ENCODE measurements around the gene CNTN4.

Gene CNTN4

GRCh38 chr3:2597615-2598014, 498.9 kb downstream of the CNTN4 start:
- TF ChIP-seq SUZ12 (IDR thresholded peaks at IDR 0.05; ENCODE audit: extremely low read depth, insufficient read depth, insufficient read length) (no peak), YY1 (IDR thresholded peaks at IDR 0.05; ENCODE audit: insufficient read depth, insufficient read length) (no peak), ZNF274 (IDR thresholded peaks at IDR 0.05; ENCODE audit: low read depth, low read length) (no peak)
- no peak for DNase-seq (ENCODE audit: low read depth, low spot score)

GRCh38 chr3:2599471-2599870, 500.8 kb downstream of the CNTN4 start:
- Histone ChIP-seq H3K27me3 (ENCODE audit: insufficient read depth, insufficient read length) (no peaks in the 10 kb centered on the region), H3K4me3 (ENCODE audit: insufficient read length, low read depth) (no peak overlapping the region), H3K9me3 (ENCODE audit: insufficient read depth, low read length) (no peaks in the 10 kb centered on the region), H3K9ac (ENCODE audit: insufficient read length, low read depth) (no peak overlapping the region), H3K4me1 (ENCODE audit: insufficient read depth, insufficient read length) (no peaks in the 10 kb centered on the region), H3K36me3 (ENCODE audit: insufficient read depth, insufficient read length, low read length) (no peaks in the 10 kb centered on the region)
- no peak for DNase-seq (ENCODE audit: low read depth, low spot score)
- TF ChIP-seq ZNF274 (IDR thresholded peaks at IDR 0.05; ENCODE audit: low read depth, low read length) = no peak
- TF ChIP-seq YY1 (IDR thresholded peaks at IDR 0.05; ENCODE audit: insufficient read depth, insufficient read length) = no peak
- TF ChIP-seq SUZ12 (IDR thresholded peaks at IDR 0.05; ENCODE audit: extremely low read depth, insufficient read depth, insufficient read length) = no peak

More at GRCh38 chr3:2597615-2598014, 498.9 kb downstream of the CNTN4 start:
- Histone ChIP-seq H3K4me1 (ENCODE audit: insufficient read depth, insufficient read length) (no peaks in the 10 kb centered on the region), H3K9ac (ENCODE audit: insufficient read length, low read depth) (no peak overlapping the region), H3K9me3 (ENCODE audit: insufficient read depth, low read length) (no peaks in the 10 kb centered on the region), H3K36me3 (ENCODE audit: insufficient read depth, insufficient read length, low read length) (no peaks in the 10 kb centered on the region), H3K27me3 (ENCODE audit: insufficient read depth, insufficient read length) (no peaks in the 10 kb centered on the region), H3K4me3 (ENCODE audit: insufficient read length, low read depth) (no peak overlapping the region)

- no peaks in the 10 kb centered on the region for H3K27me3 ChIP-seq (ENCODE audit: insufficient read depth, insufficient read length)
- no peak overlapping the region for H3K9ac ChIP-seq (ENCODE audit: insufficient read length, low read depth)
- no peaks in the 10 kb centered on the region for H3K36me3 ChIP-seq (ENCODE audit: insufficient read depth, insufficient read length, low read length)
- no peak for TF ChIP-seq YY1 (IDR thresholded peaks at IDR 0.05; ENCODE audit: insufficient read depth, insufficient read length)
- no peak for TF ChIP-seq ZNF274 (IDR thresholded peaks at IDR 0.05; ENCODE audit: low read depth, low read length)
- TF ChIP-seq SUZ12 (IDR thresholded peaks at IDR 0.05; ENCODE audit: extremely low read depth, insufficient read depth, insufficient read length) = no peak
- H3K4me3 ChIP-seq (ENCODE audit: insufficient read length, low read depth) = no peak overlapping the region
- no peaks in the 10 kb centered on the region for H3K4me1 ChIP-seq (ENCODE audit: insufficient read depth, insufficient read length)
- DNase-seq (ENCODE audit: low read depth, low spot score) = no peak
- H3K9me3 ChIP-seq (ENCODE audit: insufficient read depth, low read length) = no peaks in the 10 kb centered on the region
Observed at GRCh38 chr3:2603692-2604289, 505.1 kb downstream of the CNTN4 start.

- Histone ChIP-seq H3K4me1 (ENCODE audit: insufficient read depth, insufficient read length) (no peaks in the 10 kb centered on the region), H3K4me3 (ENCODE audit: insufficient read length, low read depth) (no peak overlapping the region), H3K9me3 (ENCODE audit: insufficient read depth, low read length) (no peaks in the 10 kb centered on the region), H3K27me3 (ENCODE audit: insufficient read depth, insufficient read length) (no peaks in the 10 kb centered on the region), H3K9ac (ENCODE audit: insufficient read length, low read depth) (no peak overlapping the region), H3K36me3 (ENCODE audit: insufficient read depth, insufficient read length, low read length) (no peaks in the 10 kb centered on the region)
- TF ChIP-seq ZNF274 (IDR thresholded peaks at IDR 0.05; ENCODE audit: low read depth, low read length) = no peak
- no peak for TF ChIP-seq YY1 (IDR thresholded peaks at IDR 0.05; ENCODE audit: insufficient read depth, insufficient read length)
- TF ChIP-seq SUZ12 (IDR thresholded peaks at IDR 0.05; ENCODE audit: extremely low read depth, insufficient read depth, insufficient read length) = no peak
- no peak for DNase-seq (ENCODE audit: low read depth, low spot score)
Observed at GRCh38 chr3:2614578-2614977, 515.9 kb downstream of the CNTN4 start.

- no peak overlapping the region for H3K4me3 ChIP-seq (ENCODE audit: insufficient read length, low read depth)
- TF ChIP-seq YY1 (IDR thresholded peaks at IDR 0.05; ENCODE audit: insufficient read depth, insufficient read length) (no peak), SUZ12 (IDR thresholded peaks at IDR 0.05; ENCODE audit: extremely low read depth, insufficient read depth, insufficient read length) (no peak), ZNF274 (IDR thresholded peaks at IDR 0.05; ENCODE audit: low read depth, low read length) (no peak)
- DNase-seq (ENCODE audit: low read depth, low spot score) = no peak
Observed at GRCh38 chr3:2615080-2615479, 516.4 kb downstream of the CNTN4 start.

GRCh38 chr3:2623436-2623835, 524.8 kb downstream of the CNTN4 start:
- no peak for TF ChIP-seq YY1 (IDR thresholded peaks at IDR 0.05; ENCODE audit: insufficient read depth, insufficient read length)
- TF ChIP-seq SUZ12 (IDR thresholded peaks at IDR 0.05; ENCODE audit: extremely low read depth, insufficient read depth, insufficient read length) = no peak
- no peak for TF ChIP-seq ZNF274 (IDR thresholded peaks at IDR 0.05; ENCODE audit: low read depth, low read length)
- Histone ChIP-seq H3K36me3 (ENCODE audit: insufficient read depth, insufficient read length, low read length) (no peaks in the 10 kb centered on the region), H3K27me3 (ENCODE audit: insufficient read depth, insufficient read length) (no peaks in the 10 kb centered on the region), H3K4me3 (ENCODE audit: insufficient read length, low read depth) (no peak overlapping the region), H3K4me1 (ENCODE audit: insufficient read depth, insufficient read length) (no peaks in the 10 kb centered on the region), H3K9me3 (ENCODE audit: insufficient read depth, low read length) (no peaks in the 10 kb centered on the region), H3K9ac (ENCODE audit: insufficient read length, low read depth) (no peak overlapping the region)
- DNase-seq (ENCODE audit: low read depth, low spot score) = no peak

More at GRCh38 chr3:2615080-2615479, 516.4 kb downstream of the CNTN4 start:
- Histone ChIP-seq H3K27me3 (ENCODE audit: insufficient read depth, insufficient read length) (no peaks in the 10 kb centered on the region), H3K36me3 (ENCODE audit: insufficient read depth, insufficient read length, low read length) (no peaks in the 10 kb centered on the region), H3K4me1 (ENCODE audit: insufficient read depth, insufficient read length) (no peaks in the 10 kb centered on the region), H3K9me3 (ENCODE audit: insufficient read depth, low read length) (no peaks in the 10 kb centered on the region), H3K9ac (ENCODE audit: insufficient read length, low read depth) (no peak overlapping the region)

GRCh38 chr3:2628117-2628516, 529.5 kb downstream of the CNTN4 start:
- Histone ChIP-seq H3K36me3 (ENCODE audit: insufficient read depth, insufficient read length, low read length) (no peaks in the 10 kb centered on the region), H3K4me3 (ENCODE audit: insufficient read length, low read depth) (no peak overlapping the region), H3K27me3 (ENCODE audit: insufficient read depth, insufficient read length) (no peaks in the 10 kb centered on the region), H3K9me3 (ENCODE audit: insufficient read depth, low read length) (no peaks in the 10 kb centered on the region), H3K9ac (ENCODE audit: insufficient read length, low read depth) (no peak overlapping the region), H3K4me1 (ENCODE audit: insufficient read depth, insufficient read length) (no peaks in the 10 kb centered on the region)
- no peak for DNase-seq (ENCODE audit: low read depth, low spot score)
- TF ChIP-seq YY1 (IDR thresholded peaks at IDR 0.05; ENCODE audit: insufficient read depth, insufficient read length) = no peak
- TF ChIP-seq ZNF274 (IDR thresholded peaks at IDR 0.05; ENCODE audit: low read depth, low read length) = no peak
- TF ChIP-seq SUZ12 (IDR thresholded peaks at IDR 0.05; ENCODE audit: extremely low read depth, insufficient read depth, insufficient read length) = no peak
